OCI-LY3 (cell line): ENCODE measurements around the gene MPRIP.

ENCODE experiments used
- EZH2phosphoT487 ChIP-seq: fragments of 200-600 bp; shearing (Covaris generic); IDR thresholded peaks from 2 replicates; pipeline ENCODE4 v1.6.1; 2018; ENCODE audit warnings: antibody characterized with exemption, mixed run types, low read depth
- TF ChIP-seq, protein P1 (sequence below): fragments of 200-600, 300-600 bp; sonication (generic); IDR thresholded peaks from 2 replicates; pipeline ENCODE4 v1.5.1; 2014; ENCODE audit warnings: antibody characterized with exemption, low read length, low read depth

- TF ChIP-seq, protein P1, sequence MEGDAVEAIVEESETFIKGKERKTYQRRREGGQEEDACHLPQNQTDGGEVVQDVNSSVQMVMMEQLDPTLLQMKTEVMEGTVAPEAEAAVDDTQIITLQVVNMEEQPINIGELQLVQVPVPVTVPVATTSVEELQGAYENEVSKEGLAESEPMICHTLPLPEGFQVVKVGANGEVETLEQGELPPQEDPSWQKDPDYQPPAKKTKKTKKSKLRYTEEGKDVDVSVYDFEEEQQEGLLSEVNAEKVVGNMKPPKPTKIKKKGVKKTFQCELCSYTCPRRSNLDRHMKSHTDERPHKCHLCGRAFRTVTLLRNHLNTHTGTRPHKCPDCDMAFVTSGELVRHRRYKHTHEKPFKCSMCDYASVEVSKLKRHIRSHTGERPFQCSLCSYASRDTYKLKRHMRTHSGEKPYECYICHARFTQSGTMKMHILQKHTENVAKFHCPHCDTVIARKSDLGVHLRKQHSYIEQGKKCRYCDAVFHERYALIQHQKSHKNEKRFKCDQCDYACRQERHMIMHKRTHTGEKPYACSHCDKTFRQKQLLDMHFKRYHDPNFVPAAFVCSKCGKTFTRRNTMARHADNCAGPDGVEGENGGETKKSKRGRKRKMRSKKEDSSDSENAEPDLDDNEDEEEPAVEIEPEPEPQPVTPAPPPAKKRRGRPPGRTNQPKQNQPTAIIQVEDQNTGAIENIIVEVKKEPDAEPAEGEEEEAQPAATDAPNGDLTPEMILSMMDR, result no peak
- TF ChIP-seq EZH2phosphoT487, result no peak
Measured at GRCh38 chr17:17242246-17242645, 200.0 kb downstream of the MPRIP start.
